Hippocampal formation (tissue), 2 donors: ENCODE data around the gene PRKN.

Experiments used
- DNase-seq, 2 donors: peaks; one replicate each; lab custom pipeline; 2025; lab: John Stamatoyannopoulos, UW

Gene PRKN

GRCh38 chr6:161732594-161732993 is 995.0 kb downstream of the PRKN start:
- DNase-seq: no peak

- no peak for DNase-seq
These were observed 1000.3 kb downstream of the PRKN start for GRCh38 chr6:161727083-161727833.

- DNase-seq: no peak
These were observed 1005.2 kb downstream of the PRKN start for GRCh38 chr6:161722394-161722793.

GRCh38 chr6:161721511-161721910 is 1006.1 kb downstream of the PRKN start:
- DNase-seq: no peak

- no peak for DNase-seq
These were observed 1011.4 kb downstream of the PRKN start for GRCh38 chr6:161716176-161716575.

- no peak for DNase-seq
These were observed 1015.6 kb downstream of the PRKN start for GRCh38 chr6:161711938-161712337.

- no peak for DNase-seq
These were observed 1016.1 kb downstream of the PRKN start for GRCh38 chr6:161711515-161711914.

- no peak for DNase-seq
These were observed 1016.9 kb downstream of the PRKN start for GRCh38 chr6:161710698-161711097.

GRCh38 chr6:161701056-161701455 is 1026.5 kb downstream of the PRKN start:
- no peak for DNase-seq

- no peak for DNase-seq
These were observed 1030.8 kb downstream of the PRKN start for GRCh38 chr6:161696801-161697200.

GRCh38 chr6:161694995-161695394 is 1032.6 kb downstream of the PRKN start:
- DNase-seq: no peak

- no peak for DNase-seq
These were observed 1040.9 kb downstream of the PRKN start for GRCh38 chr6:161686655-161687054.

GRCh38 chr6:161684731-161685475 is 1042.7 kb downstream of the PRKN start:
- DNase-seq: no peak

- no peak for DNase-seq
These were observed 1044.2 kb downstream of the PRKN start for GRCh38 chr6:161683400-161683799.

GRCh38 chr6:161682982-161683381 is 1044.6 kb downstream of the PRKN start:
- DNase-seq: no peak

- no peak for DNase-seq
These were observed 1047.5 kb downstream of the PRKN start for GRCh38 chr6:161679980-161680538.

GRCh38 chr6:161677188-161677587 is 1050.4 kb downstream of the PRKN start:
- DNase-seq: no peak

GRCh38 chr6:161676586-161676985 is 1051.0 kb downstream of the PRKN start:
- no peak for DNase-seq

GRCh38 chr6:161674930-161675682 is 1052.5 kb downstream of the PRKN start:
- DNase-seq: no peak

GRCh38 chr6:161673026-161673425 is 1054.5 kb downstream of the PRKN start:
- DNase-seq: no peak

GRCh38 chr6:161671117-161671516 is 1056.4 kb downstream of the PRKN start:
- DNase-seq: no peak

GRCh38 chr6:161668665-161669064 is 1058.9 kb downstream of the PRKN start:
- no peak for DNase-seq
